SK-N-SH (cell line): Measurements from ENCODE around the gene CYP2C18. TPM values are rescaled to one million over a fixed set of nuclear protein-coding genes. Genes with fewer than 3 reads are reported as not detected.
A peak's percentile ranks its signal among the peaks of the same experiment; 100 is the strongest.

Experiments used
- CTCF ChIA-PET: fragments of 300-600, 350-600 bp; formaldehyde crosslinking; extraction: SDS; loops from one replicate; lab custom pipeline; 2021; lab: Yijun Ruan, JAX
- POLR2A ChIA-PET: fragments of 350-600 bp; sonication (Branson Sonifier 250); formaldehyde crosslinking; extraction: SDS; loops from one replicate; lab custom pipeline; 2020; ENCODE audit warnings: antibody characterized with exemption, inconsistent platforms; lab: Yijun Ruan, JAX
- DNase-seq: peaks from one replicate; pipeline ENCODE4 v3.0.0; 2012
- H2AFZ ChIP-seq: fragments of 200-600 bp; sonication (generic); 2 replicates; pipeline ENCODE4 v1.8.1; 2016; ENCODE audit warnings: antibody characterized with exemption, mild to moderate bottlenecking, low read depth
- H3F3A ChIP-seq: fragments of 200-600 bp; sonication (generic); replicated peaks from 2 replicates; pipeline ENCODE3; 2016; ENCODE audit warnings: antibody characterized with exemption, mild to moderate bottlenecking; ENCODE audit not compliant: insufficient read depth
- H3K27ac ChIP-seq, 2 experiments: fragments of 200-500 bp in 1 of 2; fragments of 200-600 bp in 1 of 2; sonication (Bioruptor generic) in 1 of 2; sonication (generic), shearing (Covaris generic) in 1 of 2; 2 replicates each; pipeline versions ENCODE4 v1.5.1 to v1.6.1; 2014 to 2016; ENCODE audit warnings: low read depth in 2 of 2, inconsistent platforms in 1 of 2, low read length in 1 of 2, mild to moderate bottlenecking in 1 of 2, mixed read lengths in 1 of 2
- H3K27me3 ChIP-seq: fragments of 200-600 bp; sonication (generic), shearing (Covaris generic); 2 replicates; pipeline ENCODE4 v1.6.1; 2016; ENCODE audit warnings: mixed run types; ENCODE audit not compliant: insufficient read depth
- H3K36me3 ChIP-seq, 2 experiments: fragments of 200-500 bp in 1 of 2; fragments of 200-600 bp in 1 of 2; sonication (Bioruptor generic) in 1 of 2; sonication (generic) in 1 of 2; replicated peaks in 1 of 2; 2 replicates each; pipeline versions ENCODE3 to v1.5.1; 2014 to 2016; ENCODE audit warnings: low read length in 1 of 2, mild to moderate bottlenecking in 1 of 2; ENCODE audit not compliant: insufficient read depth in 2 of 2, control insufficient read depth in 1 of 2
- H3K4me1 ChIP-seq, 2 experiments: fragments of 200-500 bp in 1 of 2; fragments of 200-600 bp in 1 of 2; sonication (Bioruptor generic) in 1 of 2; sonication (generic), shearing (Covaris generic) in 1 of 2; 2 replicates each; pipeline versions ENCODE4 v1.5.1 to v1.6.1; 2014 to 2016; ENCODE audit warnings: low read depth in 1 of 2, low read length in 1 of 2, mixed run types in 1 of 2; ENCODE audit not compliant: insufficient read depth in 2 of 2, control insufficient read depth in 1 of 2
- H3K4me2 ChIP-seq: fragments of 200-600 bp; sonication (generic), shearing (Covaris generic); 2 replicates; pipeline ENCODE4 v1.6.1; 2017; ENCODE audit warnings: mixed run types
- H3K4me3 ChIP-seq, 2 experiments: fragments of 200-500 bp in 1 of 2; fragments of 200-600 bp in 1 of 2; sonication (Bioruptor generic) in 1 of 2; sonication (generic), shearing (Covaris generic) in 1 of 2; 2 replicates each; pipeline versions ENCODE4 v1.5.1 to v1.8.1; 2014 to 2016; ENCODE audit warnings: low read depth in 2 of 2, inconsistent platforms in 1 of 2, low read length in 1 of 2, mild to moderate bottlenecking in 1 of 2, mixed read lengths in 1 of 2, moderate library complexity in 1 of 2
- H3K79me2 ChIP-seq: fragments of 200-600 bp; sonication (generic); 2 replicates; pipeline ENCODE4 v1.8.1; 2017; ENCODE audit warnings: mild to moderate bottlenecking; ENCODE audit not compliant: insufficient read depth
- H3K9ac ChIP-seq: fragments of 200-600 bp; sonication (generic); 2 replicates; pipeline ENCODE4 v1.6.1; 2017; ENCODE audit warnings: mixed run types
- H3K9me2 ChIP-seq: fragments of 200-600 bp; sonication (generic); 2 replicates; pipeline ENCODE4 v1.6.1; 2017; ENCODE audit warnings: mixed run types
- H3K9me3 ChIP-seq: fragments of 200-600 bp; sonication (generic); 2 replicates; pipeline ENCODE4 v1.6.1; 2017; ENCODE audit warnings: mixed run types, mild to moderate bottlenecking, moderate library complexity
- H4K20me1 ChIP-seq: fragments of 200-600 bp; sonication (generic); 2 replicates; pipeline ENCODE4 v1.6.1; 2017; ENCODE audit warnings: mild to moderate bottlenecking, mixed run types; ENCODE audit not compliant: insufficient read depth
- CTCF ChIP-seq: fragments of 200-600 bp; sonication (generic); IDR thresholded peaks from 2 replicates; pipeline ENCODE4 v1.6.1; 2017; ENCODE audit warnings: antibody characterized with exemption, mild to moderate bottlenecking, moderate library complexity
- ELF1 ChIP-seq: IDR thresholded peaks from 2 replicates; pipeline ENCODE4 v1.4.0; 2012
- EP300 ChIP-seq, 2 experiments: IDR thresholded peaks; 2 replicates each; pipeline versions ENCODE4 v1.4.0 to v1.6.1; 2012; ENCODE audit warnings: borderline replicate concordance in 1 of 2, low read depth in 1 of 2, low read length in 1 of 2
- EZH2phosphoT487 ChIP-seq: fragments of 200-600 bp; sonication (generic); IDR thresholded peaks from 2 replicates; pipeline ENCODE4 v1.6.1; 2017; ENCODE audit warnings: low read depth, mixed run types, mild to moderate bottlenecking, antibody characterized with exemption, moderate library complexity, borderline replicate concordance
- IRF3 ChIP-seq: fragments of 150-350 bp; IDR thresholded peaks from 2 replicates; pipeline ENCODE4 v1.6.1; 2016; ENCODE audit warnings: mild to moderate bottlenecking, low read depth, low read length
- JUND ChIP-seq: IDR thresholded peaks from 2 replicates; pipeline ENCODE4 v1.4.0; 2012
- MAX ChIP-seq: IDR thresholded peaks from 2 replicates; pipeline ENCODE4 v1.4.0; 2012; ENCODE audit warnings: low read depth
- MEF2A ChIP-seq: IDR thresholded peaks from 2 replicates; pipeline ENCODE4 v1.4.0; 2012; ENCODE audit warnings: low read depth, borderline replicate concordance
- MXI1 ChIP-seq: IDR thresholded peaks from 2 replicates; pipeline ENCODE4 v1.6.1; 2012; ENCODE audit warnings: mild to moderate bottlenecking, low read depth, low read length, improper control_type of control experiment
- NFIC ChIP-seq: IDR thresholded peaks from 2 replicates; pipeline ENCODE4 v1.4.0; 2012; ENCODE audit warnings: borderline replicate concordance
- NRF1 ChIP-seq: IDR thresholded peaks from 2 replicates; pipeline ENCODE4 v1.6.1; 2012; ENCODE audit warnings: low read depth, mild to moderate bottlenecking, low read length
- POLR2AphosphoS5 ChIP-seq: IDR thresholded peaks from 2 replicates; pipeline ENCODE4 v1.6.1; 2012; ENCODE audit warnings: low read depth, low read length
- RAD21 ChIP-seq: IDR thresholded peaks from 2 replicates; pipeline ENCODE4 v1.6.1; 2012; ENCODE audit warnings: mild to moderate bottlenecking, low read length
- RCOR1 ChIP-seq: fragments of 150-350 bp; IDR thresholded peaks from 2 replicates; pipeline ENCODE4 v1.6.1; 2017; ENCODE audit warnings: antibody characterized with exemption, low read length
- REST ChIP-seq: IDR thresholded peaks from 2 replicates; pipeline ENCODE4 v1.6.1; 2012; ENCODE audit warnings: mild to moderate bottlenecking, low read depth, low read length, moderate library complexity
- SIN3A ChIP-seq: IDR thresholded peaks from 2 replicates; pipeline ENCODE4 v1.6.1; 2012; ENCODE audit warnings: low read depth, mild to moderate bottlenecking, low read length, moderate library complexity, borderline replicate concordance
- SMC3 ChIP-seq: IDR thresholded peaks from 2 replicates; pipeline ENCODE4 v1.6.1; 2012; ENCODE audit warnings: low read depth, low read length, improper control_type of control experiment
- USF2 ChIP-seq: fragments of 150-350 bp; IDR thresholded peaks from 2 replicates; pipeline ENCODE4 v1.6.1; 2017; ENCODE audit warnings: antibody characterized with exemption, low read length, low read depth, borderline replicate concordance
- YY1 ChIP-seq: IDR thresholded peaks from 2 replicates; pipeline ENCODE4 v1.4.0; 2012; ENCODE audit warnings: low read depth, mild to moderate bottlenecking
- ZBTB33 ChIP-seq: IDR thresholded peaks from 2 replicates; pipeline ENCODE4 v1.4.0; 2012; ENCODE audit warnings: low read depth, borderline replicate concordance
- WGBS: methylation state at CpG from one replicate; pipeline ENCODE4 v1.1.6; 2017; ENCODE audit warnings: low lambda C conversion rate; 5-methylcytosine and 5-hydroxymethylcytosine counted together
- polyA plus RNA-seq, 3 experiments: library from polyadenylated mRNA; depleted of rRNA; stranded (reverse); fragments of >200 nt; gene quantifications; 2 replicates each; pipeline ENCODE4 v1.2.3, GENCODE V29; 2012

The CYP2C18 gene
- polyA plus RNA-seq, 1 of the 3 experiments (the other 2 are of a cell fraction): not detected

GRCh38 chr10:94639902-94640301, 43.6 kb upstream of the CYP2C18 start:
- H2AFZ ChIP-seq: no peak overlapping the region
- no peak overlapping the region for H3K9ac ChIP-seq
- peak overlapping the region in 1 of 2 experiments; percentile 72; a peak in 2 of 4 replicates for H3K27ac ChIP-seq
- H3K4me3 ChIP-seq: no peak overlapping the region
- WGBS: 57% methylated on average over 6 of the region's 8 CpGs
- H3F3A ChIP-seq: no peaks in the 10 kb centered on the region
- TF ChIP-seq NRF1 (no peak), JUND (no peak), EZH2phosphoT487 (no peak), IRF3 (no peak), CTCF (no peak), SMC3 (no peak), RCOR1 (no peak), YY1 (no peak), EP300 (IDR thresholded peaks at IDR 0.05; ENCODE audit: borderline replicate concordance in 1 of 2, low read depth in 1 of 2, low read length in 1 of 2) (no peak), USF2 (no peak), ELF1 (no peak), MEF2A (no peak), SIN3A (no peak), RAD21 (no peak), NFIC (no peak), ZBTB33 (no peak), MAX (no peak), REST (no peak), POLR2AphosphoS5 (no peak), MXI1 (no peak)
- ChIA-PET POLR2A (no interaction called here), CTCF (interaction anchor here (0.6 to 2.1 kb wide), 4 partner anchors 10 to 603 kb away, joined by 3 to 11 read pairs (median 4); no protein-coding TSS in a partner anchor)
- no peak overlapping the region for H3K4me2 ChIP-seq
- H3K9me2 ChIP-seq: no peaks in the 10 kb centered on the region
- H3K9me3 ChIP-seq: peaks cover 6% of the 10 kb centered on the region
- no peak for DNase-seq
- H3K79me2 ChIP-seq: no peaks in the 10 kb centered on the region
- H3K4me1 ChIP-seq: peaks cover 0 to 17% of the 10 kb centered on the region in 2 experiments; a peak in 2 of 4 replicates
- no peaks in the 10 kb centered on the region for H3K36me3 ChIP-seq
- H3K27me3 ChIP-seq: no peaks in the 10 kb centered on the region
- no peaks in the 10 kb centered on the region for H4K20me1 ChIP-seq
